H9 (cell line): Measurements from ENCODE around the gene ATP6V0A1. TPM values are rescaled to one million over a fixed set of nuclear protein-coding genes. Genes with fewer than 3 reads are reported as not detected.
A peak's percentile ranks its signal among the peaks of the same experiment; 100 is the strongest.

Experiments
- DNase-seq: peaks from one replicate; pipeline ENCODE4 v3.0.0-alpha.2; 2017
- H2AFZ ChIP-seq: one replicate; pipeline ENCODE4 v1.6.1; 2013; ENCODE audit warnings: mild to moderate bottlenecking, low read length, control low read depth, moderate library complexity
- H2AK5ac ChIP-seq: 2 replicates; pipeline ENCODE4 v1.6.1; 2013; ENCODE audit warnings: low read length, control low read depth, mixed read lengths; ENCODE audit not compliant: insufficient read length
- H2BK120ac ChIP-seq: one replicate; pipeline ENCODE4 v1.6.1; 2013; ENCODE audit warnings: low read depth, mild to moderate bottlenecking, low read length, control low read depth, inconsistent platforms; ENCODE audit not compliant: poor library complexity, severe bottlenecking
- H2BK12ac ChIP-seq: 2 replicates; pipeline ENCODE4 v1.6.1; 2013; ENCODE audit warnings: low read length, control low read depth, mixed read lengths, low read depth; ENCODE audit not compliant: insufficient read length
- H2BK15ac ChIP-seq: 2 replicates; pipeline ENCODE4 v1.6.1; 2013; ENCODE audit warnings: low read depth, low read length, control low read depth
- H2BK20ac ChIP-seq: one replicate; pipeline ENCODE4 v1.6.1; 2013; ENCODE audit warnings: low read depth, mild to moderate bottlenecking, low read length, control low read depth, inconsistent platforms; ENCODE audit not compliant: poor library complexity, severe bottlenecking
- H2BK5ac ChIP-seq: 2 replicates; pipeline ENCODE4 v1.6.1; 2013; ENCODE audit warnings: low read length, control low read depth, mixed read lengths; ENCODE audit not compliant: insufficient read length
- H3K14ac ChIP-seq: 2 replicates; pipeline ENCODE4 v1.6.1; 2013; ENCODE audit warnings: low read length, control low read depth; ENCODE audit not compliant: insufficient read depth
- H3K18ac ChIP-seq: 2 replicates; pipeline ENCODE4 v1.6.1; 2013; ENCODE audit warnings: low read depth, mild to moderate bottlenecking, mixed read lengths, low read length, control low read depth; ENCODE audit not compliant: insufficient read length
- H3K23ac ChIP-seq: 2 replicates; pipeline ENCODE4 v1.6.1; 2013; ENCODE audit warnings: low read length, control low read depth, mixed read lengths, low read depth; ENCODE audit not compliant: insufficient read length
- H3K23me2 ChIP-seq: 2 replicates; pipeline ENCODE4 v1.6.1; 2013; ENCODE audit warnings: low read depth, mild to moderate bottlenecking, mixed read lengths, low read length, control low read depth; ENCODE audit not compliant: insufficient read length, poor library complexity, severe bottlenecking
- H3K27ac ChIP-seq: 2 replicates; pipeline ENCODE4 v1.5.1; 2013; ENCODE audit warnings: low read length, control low read depth, mixed read lengths, low read depth; ENCODE audit not compliant: insufficient read length
- H3K27me3 ChIP-seq: 2 replicates; pipeline ENCODE4 v1.6.1; 2013; ENCODE audit warnings: low read length, control low read depth, inconsistent platforms; ENCODE audit not compliant: insufficient read depth
- H3K4ac ChIP-seq: 2 replicates; pipeline ENCODE4 v1.6.1; 2013; ENCODE audit warnings: low read depth, mild to moderate bottlenecking, control low read depth, inconsistent platforms, low read length, moderate library complexity
- H3K4me1 ChIP-seq: 2 replicates; pipeline ENCODE4 v1.6.1; 2013; ENCODE audit warnings: low read length, control low read depth, inconsistent platforms; ENCODE audit not compliant: insufficient read depth
- H3K4me2 ChIP-seq: 2 replicates; pipeline ENCODE4 v1.6.1; 2013; ENCODE audit warnings: low read length, control low read depth, mixed read lengths; ENCODE audit not compliant: insufficient read length, insufficient read depth
- H3K56ac ChIP-seq: 2 replicates; pipeline ENCODE4 v1.6.1; 2013; ENCODE audit warnings: low read depth, mild to moderate bottlenecking, mixed read lengths, low read length, control low read depth; ENCODE audit not compliant: insufficient read length
- H3K79me1 ChIP-seq: 2 replicates; pipeline ENCODE4 v1.6.1; 2013; ENCODE audit warnings: low read depth, mild to moderate bottlenecking, moderate library complexity, low read length, control low read depth, inconsistent platforms; ENCODE audit not compliant: insufficient read depth, poor library complexity, severe bottlenecking
- H3K79me2 ChIP-seq: 2 replicates; pipeline ENCODE4 v1.6.1; 2013; ENCODE audit warnings: low read length, control low read depth, inconsistent platforms; ENCODE audit not compliant: insufficient read depth
- H3K9ac ChIP-seq: 2 replicates; pipeline ENCODE4 v1.6.1; 2013; ENCODE audit warnings: low read length, control low read depth, mixed read lengths; ENCODE audit not compliant: insufficient read length; ENCODE audit errors: extremely low read depth
- H3K9me3 ChIP-seq: one replicate; pipeline ENCODE4 v1.6.1; 2013; ENCODE audit warnings: low read depth, low read length, inconsistent platforms; ENCODE audit not compliant: control insufficient read depth
- H3T11ph ChIP-seq: one replicate; pipeline ENCODE4 v1.6.1; 2013; ENCODE audit warnings: mild to moderate bottlenecking, low read length, control low read depth, inconsistent platforms
- H4K20me1 ChIP-seq: one replicate; pipeline ENCODE4 v1.6.1; 2013; ENCODE audit not compliant: control insufficient read depth, insufficient read length, insufficient read depth
- H4K5ac ChIP-seq: 2 replicates; pipeline ENCODE4 v1.6.1; 2013; ENCODE audit warnings: low read depth, mild to moderate bottlenecking, mixed read lengths, low read length, control low read depth; ENCODE audit not compliant: insufficient read length
- H4K8ac ChIP-seq: replicated peaks from 2 replicates; pipeline ENCODE4 v1.6.1; 2013; ENCODE audit warnings: low read length, control low read depth, mixed read lengths, low read depth; ENCODE audit not compliant: insufficient read length
- H4K91ac ChIP-seq: 2 replicates; pipeline ENCODE4 v1.6.1; 2013; ENCODE audit warnings: low read depth, mild to moderate bottlenecking, moderate library complexity, mixed read lengths, low read length, control low read depth; ENCODE audit not compliant: insufficient read length
- H3K27ac Mint-ChIP-seq, 3 experiments: 2 replicates in 2 of 3; 3 replicates in 1 of 3; pipeline ENCODE4 v1.8.0; 2020 to 2021; ENCODE audit warnings: mixed read lengths in 3 of 3, mild to moderate bottlenecking in 1 of 3, moderate library complexity in 1 of 3
- H3K27me3 Mint-ChIP-seq: 2 replicates; pipeline ENCODE4 v1.8.0; 2021; ENCODE audit warnings: low read depth, mild to moderate bottlenecking, moderate library complexity, mixed read lengths
- H3K36me3 Mint-ChIP-seq, 3 experiments: 2 replicates in 2 of 3; 3 replicates in 1 of 3; pipeline ENCODE4 v1.8.0; 2020 to 2021; ENCODE audit warnings: low read depth in 3 of 3, mixed read lengths in 3 of 3; ENCODE audit not compliant: insufficient read depth in 1 of 3
- H3K4me1 Mint-ChIP-seq, 2 experiments: 2 replicates each; pipeline ENCODE4 v1.8.0; 2020; ENCODE audit warnings: mixed read lengths in 2 of 2
- H3K4me3 Mint-ChIP-seq, 2 experiments: 2 replicates in 1 of 2; 3 replicates in 1 of 2; pipeline ENCODE4 v1.8.0; 2020 to 2021; ENCODE audit warnings: mild to moderate bottlenecking in 2 of 2, mixed read lengths in 2 of 2, moderate library complexity in 1 of 2
- H3K9me3 Mint-ChIP-seq, 2 experiments: 2 replicates in 1 of 2; 3 replicates in 1 of 2; pipeline ENCODE4 v1.8.0; 2020; ENCODE audit warnings: mild to moderate bottlenecking in 2 of 2, mixed read lengths in 2 of 2, moderate library complexity in 1 of 2
- WGBS: extraction: QIAGEN DNeasy Blood & Tissue Kit; methylation state at CpG from one replicate; pipeline ENCODE4 v1.1.7; 2013; ENCODE audit warnings: missing lambda C conversion rate, low lambda C conversion rate, mixed read lengths; ENCODE audit not compliant: insufficient read length; ENCODE audit errors: extremely low coverage; 5-methylcytosine and 5-hydroxymethylcytosine counted together
- total RNA-seq: library from RNA; stranded (reverse); gene quantifications from 2 replicates; pipeline ENCODE4 v1.2.1, GENCODE V29; 2021
- TF ChIP-seq, protein P1 (sequence below): fragments of 200-600 bp; sonication (generic); conservative IDR thresholded peaks from 3 replicates; pipeline ENCODE4 v1.8.0; 2021; ENCODE audit warnings: antibody characterized with exemption, mild to moderate bottlenecking

Gene ATP6V0A1
- total RNA-seq, 1 experiment from 2014 or later, result 54.1 TPM

GRCh38 chr17:42422412-42422957 lies 36.2 kb upstream of the ATP6V0A1 start:
- no peaks in the 10 kb centered on the region for H4K20me1 ChIP-seq
- Mint-ChIP-seq H3K27me3 (peaks cover 23% of the 10 kb centered on the region), H3K27ac (peak overlapping the region in 2 of 3 experiments; percentile 79 to 92; a peak in 5 of 7 replicates), H3K4me1 (peaks cover 30 to 37% of the 10 kb centered on the region in 2 experiments), H3K9me3 (no peaks in the 10 kb centered on the region; a peak in 1 of 5 replicates), H3K36me3 (peaks cover 0 to 2% (median 0%) of the 10 kb centered on the region in 3 experiments; a peak in 3 of 7 replicates), H3K4me3 (peak overlapping the region; percentile 88 to 93)
- no peak overlapping the region for H2BK20ac ChIP-seq
- no peak overlapping the region for H2BK120ac ChIP-seq
- no peaks in the 10 kb centered on the region for H3K79me1 ChIP-seq
- no CpG with 5 or more reads among the region's 44 CpGs for WGBS
- H4K91ac ChIP-seq, result no peak overlapping the region
- peaks cover 24% of the 10 kb centered on the region for H3K23me2 ChIP-seq
- H2AFZ ChIP-seq, result no peak overlapping the region
- no peak overlapping the region for H4K8ac ChIP-seq
- H3K9ac ChIP-seq, result peak overlapping the region; percentile 39
- peak overlapping the region; percentile 1 for H3K18ac ChIP-seq
- H2BK12ac ChIP-seq, result no peak overlapping the region
- H3K4me1 ChIP-seq, result no peaks in the 10 kb centered on the region; the same call in 1 of the 2 replicates
- no peak overlapping the region for H3K27ac ChIP-seq
- H3K23ac ChIP-seq, result no peak overlapping the region
- DNase-seq, result peak; percentile 71
- H2AK5ac ChIP-seq, result no peak overlapping the region
- H3T11ph ChIP-seq, result no peak overlapping the region
- no peaks in the 10 kb centered on the region; the same call in 1 of the 2 replicates for H3K27me3 ChIP-seq
- TF ChIP-seq, protein P1, sequence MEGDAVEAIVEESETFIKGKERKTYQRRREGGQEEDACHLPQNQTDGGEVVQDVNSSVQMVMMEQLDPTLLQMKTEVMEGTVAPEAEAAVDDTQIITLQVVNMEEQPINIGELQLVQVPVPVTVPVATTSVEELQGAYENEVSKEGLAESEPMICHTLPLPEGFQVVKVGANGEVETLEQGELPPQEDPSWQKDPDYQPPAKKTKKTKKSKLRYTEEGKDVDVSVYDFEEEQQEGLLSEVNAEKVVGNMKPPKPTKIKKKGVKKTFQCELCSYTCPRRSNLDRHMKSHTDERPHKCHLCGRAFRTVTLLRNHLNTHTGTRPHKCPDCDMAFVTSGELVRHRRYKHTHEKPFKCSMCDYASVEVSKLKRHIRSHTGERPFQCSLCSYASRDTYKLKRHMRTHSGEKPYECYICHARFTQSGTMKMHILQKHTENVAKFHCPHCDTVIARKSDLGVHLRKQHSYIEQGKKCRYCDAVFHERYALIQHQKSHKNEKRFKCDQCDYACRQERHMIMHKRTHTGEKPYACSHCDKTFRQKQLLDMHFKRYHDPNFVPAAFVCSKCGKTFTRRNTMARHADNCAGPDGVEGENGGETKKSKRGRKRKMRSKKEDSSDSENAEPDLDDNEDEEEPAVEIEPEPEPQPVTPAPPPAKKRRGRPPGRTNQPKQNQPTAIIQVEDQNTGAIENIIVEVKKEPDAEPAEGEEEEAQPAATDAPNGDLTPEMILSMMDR, result no peak
- H3K14ac ChIP-seq, result no peak overlapping the region
- H3K56ac ChIP-seq, result no peak overlapping the region
- H2BK15ac ChIP-seq, result no peak overlapping the region
- no peak overlapping the region for H2BK5ac ChIP-seq
- no peaks in the 10 kb centered on the region for H3K79me2 ChIP-seq
- no peak overlapping the region for H4K5ac ChIP-seq
- H3K4me2 ChIP-seq, result peak overlapping the region; percentile 77
- no peaks in the 10 kb centered on the region for H3K9me3 ChIP-seq
- H3K4ac ChIP-seq, result no peak overlapping the region
